SJCRH30 (cell line): ENCODE results near the gene TLE1. TPM values are rescaled to one million over a fixed set of nuclear protein-coding genes. Genes with fewer than 3 reads are reported as not detected.

Source experiments
- DNase-seq, 2 experiments: peaks; one replicate each; pipeline ENCODE4 v3.0.0-alpha.2; 2015 to 2020
- H3K27ac ChIP-seq: fragments of 250-450 bp; sonication (Bioruptor Pico); 2 replicates; pipeline ENCODE4 v1.5.1; 2020; ENCODE audit warnings: mild to moderate bottlenecking, moderate library complexity
- H3K27me3 ChIP-seq: fragments of 250-450 bp; sonication (Bioruptor Pico); 2 replicates; pipeline ENCODE4 v1.5.1; 2020; ENCODE audit warnings: mild to moderate bottlenecking, moderate library complexity
- H3K36me3 ChIP-seq: fragments of 250-450 bp; sonication (Bioruptor Pico); 2 replicates; pipeline ENCODE4 v1.5.1; 2020; ENCODE audit warnings: mild to moderate bottlenecking, moderate library complexity
- H3K4me1 ChIP-seq: fragments of 250-450 bp; sonication (Bioruptor Pico); 2 replicates; pipeline ENCODE4 v1.5.1; 2020; ENCODE audit warnings: mild to moderate bottlenecking, moderate library complexity
- H3K4me3 ChIP-seq: fragments of 250-450 bp; sonication (Bioruptor Pico); 2 replicates; pipeline ENCODE4 v1.5.1; 2020; ENCODE audit warnings: mild to moderate bottlenecking, moderate library complexity
- H3K9me3 ChIP-seq: fragments of 250-450 bp; sonication (Bioruptor Pico); replicated peaks from 2 replicates; pipeline ENCODE4 v1.5.1; 2020; ENCODE audit warnings: mild to moderate bottlenecking, moderate library complexity
- total RNA-seq: library from RNA; depleted of rRNA; stranded (reverse); fragments of >200 nt; shearing (Covaris generic); gene quantifications from 2 replicates; pipeline ENCODE4 v1.2.3, GENCODE V29; 2014

Gene TLE1
- total RNA-seq, 1 experiment from 2014 or later = 102 TPM

GRCh38 chr9:81628897-81629296, 60.5 kb downstream of the TLE1 start:
- no peak for DNase-seq
- Histone ChIP-seq H3K27ac (no peak overlapping the region), H3K4me3 (no peak overlapping the region), H3K27me3 (no peaks in the 10 kb centered on the region), H3K36me3 (peaks cover 53% of the 10 kb centered on the region), H3K4me1 (no peaks in the 10 kb centered on the region), H3K9me3 (no peaks in the 10 kb centered on the region)

GRCh38 chr9:81627481-81627880, 61.9 kb downstream of the TLE1 start:
- Histone ChIP-seq H3K4me3 (no peak overlapping the region), H3K9me3 (no peaks in the 10 kb centered on the region), H3K27me3 (no peaks in the 10 kb centered on the region), H3K36me3 (peaks cover 50% of the 10 kb centered on the region), H3K27ac (no peak overlapping the region), H3K4me1 (no peaks in the 10 kb centered on the region)
- DNase-seq = no peak

GRCh38 chr9:81626511-81626910, 62.8 kb downstream of the TLE1 start:
- no peak overlapping the region for H3K4me3 ChIP-seq
- no peaks in the 10 kb centered on the region for H3K27me3 ChIP-seq
- no peak overlapping the region for H3K27ac ChIP-seq
- H3K9me3 ChIP-seq = no peaks in the 10 kb centered on the region
- peaks cover 49% of the 10 kb centered on the region for H3K36me3 ChIP-seq
- DNase-seq = no peak
- no peaks in the 10 kb centered on the region for H3K4me1 ChIP-seq

GRCh38 chr9:81625969-81626368, 63.4 kb downstream of the TLE1 start:
- peaks cover 47% of the 10 kb centered on the region for H3K36me3 ChIP-seq
- no peak overlapping the region for H3K4me3 ChIP-seq
- H3K27ac ChIP-seq = no peak overlapping the region
- DNase-seq = no peak
- no peaks in the 10 kb centered on the region for H3K27me3 ChIP-seq
- no peaks in the 10 kb centered on the region for H3K9me3 ChIP-seq
- no peaks in the 10 kb centered on the region for H3K4me1 ChIP-seq

DNA sequence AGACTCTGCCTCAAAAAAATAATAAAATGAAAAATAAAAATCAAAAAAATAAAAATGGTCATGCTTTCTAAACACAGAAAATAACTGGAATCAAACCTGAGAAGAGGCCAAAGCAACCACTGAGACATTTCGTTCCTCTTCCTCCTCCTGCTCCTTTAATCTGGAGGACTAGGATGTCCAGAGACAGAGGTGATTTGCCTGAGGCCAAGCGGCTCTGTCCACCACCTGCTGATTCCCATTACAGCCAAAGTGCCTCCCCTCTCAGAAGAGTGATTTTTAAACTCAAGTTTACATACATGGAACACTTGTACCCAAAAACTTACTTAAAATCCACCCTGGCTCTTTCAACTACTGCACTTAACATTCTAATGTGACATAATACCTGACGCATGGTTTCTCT, 65.6 kb downstream of the TLE1 start:
- Histone ChIP-seq H3K27ac (no peak overlapping the region), H3K27me3 (no peaks in the 10 kb centered on the region), H3K4me3 (no peak overlapping the region), H3K36me3 (peaks cover 55% of the 10 kb centered on the region), H3K9me3 (no peaks in the 10 kb centered on the region), H3K4me1 (no peaks in the 10 kb centered on the region)
- DNase-seq = no peak

- Histone ChIP-seq H3K27ac (no peak overlapping the region), H3K9me3 (no peaks in the 10 kb centered on the region), H3K4me3 (no peak overlapping the region), H3K27me3 (no peaks in the 10 kb centered on the region), H3K36me3 (peaks cover 57% of the 10 kb centered on the region), H3K4me1 (no peaks in the 10 kb centered on the region)
- no peak for DNase-seq
Measured at GRCh38 chr9:81622471-81623255, 66.7 kb downstream of the TLE1 start.

DNA sequence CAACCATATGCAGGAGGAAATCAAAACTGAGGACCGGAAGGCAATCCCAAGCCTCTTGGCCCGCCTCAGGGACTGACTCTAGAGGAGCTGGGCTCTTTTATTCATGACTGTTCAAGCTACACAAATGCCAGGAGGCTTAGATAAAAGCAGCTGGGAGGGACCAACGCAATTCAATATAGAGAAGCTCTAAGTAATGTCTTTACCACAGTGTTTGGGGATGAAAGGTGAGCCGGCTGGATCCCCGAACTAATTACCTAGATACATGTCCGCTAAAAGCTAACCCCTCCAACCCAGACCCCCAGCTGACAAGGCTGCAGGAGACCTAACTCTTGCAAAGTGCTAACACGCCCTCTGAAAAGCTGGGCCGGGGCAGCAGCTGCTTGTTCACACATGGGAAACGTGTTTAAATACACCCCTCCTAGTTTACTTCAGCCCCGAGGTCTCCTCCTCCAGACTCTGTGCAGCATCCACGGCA, 67.5 kb downstream of the TLE1 start:
- Histone ChIP-seq H3K27ac (no peak overlapping the region), H3K9me3 (no peaks in the 10 kb centered on the region), H3K4me1 (no peaks in the 10 kb centered on the region), H3K4me3 (no peak overlapping the region), H3K36me3 (peaks cover 59% of the 10 kb centered on the region), H3K27me3 (no peaks in the 10 kb centered on the region)
- peak; percentile 26 to 47 for DNase-seq

- no peaks in the 10 kb centered on the region for H3K9me3 ChIP-seq
- H3K4me1 ChIP-seq = no peaks in the 10 kb centered on the region
- H3K36me3 ChIP-seq = peaks cover 65% of the 10 kb centered on the region
- H3K4me3 ChIP-seq = no peak overlapping the region
- no peak overlapping the region for H3K27ac ChIP-seq
- no peak for DNase-seq
- H3K27me3 ChIP-seq = no peaks in the 10 kb centered on the region
Measured at GRCh38 chr9:81621118-81621517, 68.2 kb downstream of the TLE1 start.

GRCh38 chr9:81620002-81620390, 69.4 kb downstream of the TLE1 start:
- H3K4me1 ChIP-seq = no peaks in the 10 kb centered on the region
- H3K9me3 ChIP-seq = no peaks in the 10 kb centered on the region
- DNase-seq = no peak
- no peak overlapping the region for H3K4me3 ChIP-seq
- no peak overlapping the region for H3K27ac ChIP-seq
- peaks cover 70% of the 10 kb centered on the region for H3K36me3 ChIP-seq
- no peaks in the 10 kb centered on the region for H3K27me3 ChIP-seq

DNA sequence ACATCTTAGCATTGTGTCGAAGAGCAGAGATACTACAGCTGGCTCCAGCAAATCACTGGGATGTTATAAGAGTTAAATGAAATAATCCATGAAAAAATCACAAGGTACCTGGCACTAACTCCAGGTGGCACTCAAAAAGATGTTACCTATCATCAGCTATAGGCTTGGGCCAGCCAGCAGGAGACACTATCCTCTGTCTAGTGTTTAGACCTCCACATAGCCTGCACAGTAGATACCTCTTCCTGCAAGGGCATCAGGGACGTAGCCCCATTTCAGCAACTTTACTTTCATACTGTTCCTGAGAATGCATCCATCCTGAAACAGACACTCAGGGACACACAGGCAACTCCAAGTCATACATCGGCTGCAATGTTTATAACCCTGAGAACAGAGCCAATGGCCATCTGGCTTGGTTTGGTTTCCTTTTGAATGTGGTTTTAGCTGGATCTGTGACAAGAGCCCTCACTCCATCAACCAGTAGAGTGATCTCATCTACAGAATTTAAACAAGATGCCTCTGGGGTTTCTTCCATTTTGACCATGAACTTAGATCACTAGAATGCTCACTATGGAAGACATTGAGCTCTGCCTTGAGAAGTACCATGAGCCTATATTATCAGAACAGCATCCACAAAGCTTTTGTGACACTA, 69.9 kb downstream of the TLE1 start:
- no peak overlapping the region for H3K27ac ChIP-seq
- peaks cover 71% of the 10 kb centered on the region for H3K36me3 ChIP-seq
- H3K9me3 ChIP-seq = no peaks in the 10 kb centered on the region
- no peak overlapping the region for H3K4me3 ChIP-seq
- no peak for DNase-seq
- H3K27me3 ChIP-seq = no peaks in the 10 kb centered on the region
- H3K4me1 ChIP-seq = no peaks in the 10 kb centered on the region

- H3K4me3 ChIP-seq = no peak overlapping the region
- no peak overlapping the region for H3K27ac ChIP-seq
- H3K4me1 ChIP-seq = no peaks in the 10 kb centered on the region
- H3K36me3 ChIP-seq = peaks cover 74% of the 10 kb centered on the region
- no peaks in the 10 kb centered on the region for H3K9me3 ChIP-seq
- H3K27me3 ChIP-seq = no peaks in the 10 kb centered on the region
- DNase-seq = no peak
Measured at GRCh38 chr9:81618923-81619322, 70.4 kb downstream of the TLE1 start.

- Histone ChIP-seq H3K4me1 (no peaks in the 10 kb centered on the region; the same call in 1 of the 2 replicates), H3K27me3 (no peaks in the 10 kb centered on the region), H3K27ac (no peak overlapping the region), H3K4me3 (no peak overlapping the region), H3K36me3 (peaks cover 79% of the 10 kb centered on the region), H3K9me3 (no peaks in the 10 kb centered on the region)
- DNase-seq = no peak
Measured at GRCh38 chr9:81616141-81616540, 73.2 kb downstream of the TLE1 start.

DNA sequence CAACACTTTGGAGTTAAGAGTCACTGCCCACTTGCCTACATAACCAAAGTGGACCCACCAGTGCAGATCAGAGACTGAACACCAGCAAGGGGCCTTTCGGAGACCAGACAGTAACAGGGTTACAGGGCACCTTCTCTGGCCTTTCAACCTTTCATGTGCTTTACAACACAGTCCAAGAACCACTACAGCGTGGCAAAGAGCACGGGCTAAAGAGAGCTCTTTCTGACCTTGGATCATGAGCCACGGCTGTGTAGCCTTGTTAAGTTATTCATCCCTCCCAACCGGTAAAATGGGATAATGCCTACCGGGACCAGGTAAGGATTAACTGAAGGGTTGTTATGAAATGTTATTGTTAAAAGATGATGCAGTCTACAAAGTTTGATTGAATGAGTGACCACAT, 75.0 kb downstream of the TLE1 start:
- Histone ChIP-seq H3K27me3 (no peaks in the 10 kb centered on the region), H3K4me1 (peaks cover 3% of the 10 kb centered on the region), H3K36me3 (peaks cover 73% of the 10 kb centered on the region), H3K4me3 (no peak overlapping the region), H3K9me3 (no peaks in the 10 kb centered on the region), H3K27ac (no peak overlapping the region)
- no peak for DNase-seq

DNA sequence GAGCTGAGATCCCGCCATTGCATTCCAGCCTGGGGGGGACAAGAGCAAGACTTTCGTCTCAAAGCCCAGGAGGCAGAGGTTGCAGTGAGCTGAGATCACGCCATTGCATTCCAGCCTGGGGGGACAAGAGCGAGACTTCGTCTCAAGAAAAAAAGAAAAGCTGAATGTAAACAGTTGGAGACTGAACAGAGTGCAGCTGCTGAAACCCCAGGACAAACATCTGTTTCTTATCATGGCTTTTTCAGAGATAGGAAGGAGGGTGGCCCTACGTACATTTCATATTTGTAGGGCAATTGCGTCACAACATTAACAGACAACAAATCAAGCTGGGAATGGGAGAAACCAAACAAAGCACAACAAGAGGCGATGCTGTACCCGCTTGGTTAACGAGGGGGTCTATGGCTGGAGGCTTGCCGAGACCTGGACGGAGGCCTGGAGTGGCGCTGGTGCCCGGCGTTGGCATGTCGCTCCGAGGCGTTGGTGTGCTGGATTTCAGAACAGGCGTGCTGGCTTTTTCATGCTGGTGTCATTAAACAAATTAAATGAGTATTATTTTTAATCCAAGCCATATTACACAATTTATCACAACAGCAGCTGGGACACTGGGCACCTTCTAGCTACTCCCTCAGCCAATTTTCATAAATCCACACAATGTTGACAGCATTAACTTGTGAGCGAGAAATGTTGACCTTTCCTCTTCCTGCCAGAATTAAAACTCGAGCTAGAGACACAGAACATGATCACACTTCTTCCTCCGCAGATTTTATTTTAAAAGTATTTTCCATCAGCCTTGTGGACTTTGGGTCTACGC, 76.1 kb downstream of the TLE1 start:
- H3K4me3 ChIP-seq = no peak overlapping the region
- no peaks in the 10 kb centered on the region for H3K9me3 ChIP-seq
- peaks cover 74% of the 10 kb centered on the region for H3K36me3 ChIP-seq
- H3K4me1 ChIP-seq = peaks cover 3% of the 10 kb centered on the region
- no peaks in the 10 kb centered on the region for H3K27me3 ChIP-seq
- no peak overlapping the region for H3K27ac ChIP-seq
- no peak for DNase-seq

GRCh38 chr9:81611664-81612063, 77.7 kb downstream of the TLE1 start:
- Histone ChIP-seq H3K4me3 (no peak overlapping the region), H3K27ac (no peak overlapping the region), H3K4me1 (peaks cover 3% of the 10 kb centered on the region), H3K36me3 (peaks cover 77% of the 10 kb centered on the region), H3K9me3 (no peaks in the 10 kb centered on the region), H3K27me3 (no peaks in the 10 kb centered on the region)
- no peak for DNase-seq
